CD4-positive, alpha-beta T cell (primary cell): ENCODE results near the gene IFT74. TPM values are rescaled to one million over a fixed set of nuclear protein-coding genes. Genes with fewer than 3 reads are reported as not detected.

ENCODE experiments used
- ATAC-seq: fragments of 200-7000 bp; cut with Tn5 transposase; one replicate; pipeline ENCODE4 v1.10.0; 2022; ENCODE audit warnings: mild to moderate bottlenecking; ENCODE audit not compliant: poor library complexity
- CTCF ChIA-PET: fragments of 350-600 bp; sonication (Branson Sonifier 250); formaldehyde crosslinking; loops from one replicate; lab custom pipeline; 2021; ENCODE audit warnings: antibody characterized with exemption, inconsistent platforms; lab: Charles Lee
- POLR2A ChIA-PET: fragments of 350-600 bp; sonication (Branson Sonifier 250); formaldehyde crosslinking; loops from one replicate; lab custom pipeline; 2021; ENCODE audit warnings: antibody characterized with exemption, inconsistent platforms; lab: Charles Lee
- DNase-seq, 14 experiments: peaks; one replicate each; pipeline ENCODE4 v3.0.0-alpha.2; 2013 to 2020; ENCODE audit warnings: mixed read lengths in 2 of 14
- H3K27ac ChIP-seq, 2 donors: one replicate each; pipeline versions ENCODE4 v1.5.1 to v1.7.0; 2013; ENCODE audit warnings: low read length in 2 of 2, low read depth in 1 of 2, mild to moderate bottlenecking in 1 of 2
- H3K27me3 ChIP-seq, 2 experiments: 1 replicate in 1 of 2; 2 replicates in 1 of 2; pipeline versions ENCODE4 v1.6.1 to v1.7.0; 2013; ENCODE audit warnings: low read length in 2 of 2, control low read depth in 1 of 2, mild to moderate bottlenecking in 1 of 2, moderate library complexity in 1 of 2; ENCODE audit not compliant: insufficient read depth in 2 of 2, control insufficient read depth in 1 of 2
- H3K36me3 ChIP-seq: one replicate; pipeline ENCODE4 v1.6.1; 2013; ENCODE audit warnings: low read length, control low read depth; ENCODE audit not compliant: insufficient read depth
- H3K4me1 ChIP-seq: one replicate; pipeline ENCODE4 v1.6.1; 2013; ENCODE audit warnings: low read length, control low read depth; ENCODE audit not compliant: insufficient read depth
- H3K4me3 ChIP-seq: one replicate; pipeline ENCODE4 v1.5.1; 2013; ENCODE audit warnings: mild to moderate bottlenecking, low read length, moderate library complexity
- H3K9me3 ChIP-seq, 2 experiments: 1 replicate in 1 of 2; 2 replicates in 1 of 2; pipeline versions ENCODE4 v1.6.1 to v1.7.0; 2013; ENCODE audit warnings: low read length in 2 of 2, mild to moderate bottlenecking in 2 of 2, control low read depth in 1 of 2, moderate library complexity in 1 of 2; ENCODE audit not compliant: control insufficient read depth in 1 of 2, insufficient read depth in 1 of 2
- H3K27ac Mint-ChIP-seq: one replicate; pipeline ENCODE4 v1.8.0; 2020; ENCODE audit warnings: mixed read lengths
- H3K27me3 Mint-ChIP-seq: one replicate; pipeline ENCODE4 v1.8.0; 2021; ENCODE audit warnings: mixed read lengths
- H3K36me3 Mint-ChIP-seq: one replicate; pipeline ENCODE4 v1.8.0; 2021; ENCODE audit warnings: low read depth, mixed read lengths
- H3K4me1 Mint-ChIP-seq: one replicate; pipeline ENCODE4 v1.8.0; 2021; ENCODE audit warnings: low read depth, mixed read lengths
- H3K4me3 Mint-ChIP-seq: one replicate; pipeline ENCODE4 v1.8.0; 2020; ENCODE audit warnings: mild to moderate bottlenecking, mixed read lengths
- H3K9me3 Mint-ChIP-seq: one replicate; pipeline ENCODE4 v1.8.0; 2020; ENCODE audit warnings: mixed read lengths
- CTCF ChIP-seq: fragments of 200-600 bp; IDR thresholded peaks from one replicate; pipeline ENCODE4 v1.8.0; 2022; ENCODE audit warnings: antibody characterized with exemption, mild to moderate bottlenecking
- intact Hi-C, 2 experiments: fragments of 100-400 bp; cut with DNase I in 1 of 2; cut with micrococcal nuclease in 1 of 2; formaldehyde crosslinking; loops; one replicate each; pipeline versions ENCODE4 v1.15.1 to v1.9.0; 2023 to 2025; cut with DNase I, micrococcal nuclease
- total RNA-seq, 174 experiments: library from RNA in 2 of 174; stranded (reverse) in 2 of 174; gene quantifications; one replicate each; pipeline ENCODE4 v1.2.3 and lab custom pipeline; 2021 to 2026

Gene IFT74
- total RNA-seq, 2 experiments from 2014 or later: 7.3 to 7.7 TPM

- H3K27me3 ChIP-seq: no peaks in the 10 kb centered on the region
- Mint-ChIP-seq H3K9me3 (no peaks in the 10 kb centered on the region), H3K27ac (peak overlapping the region; percentile 100), H3K4me1 (peaks cover 47% of the 10 kb centered on the region), H3K36me3 (peaks cover 22% of the 10 kb centered on the region), H3K4me3 (peak overlapping the region; percentile 99), H3K27me3 (peaks cover 3% of the 10 kb centered on the region)
- CTCF ChIA-PET: interaction anchor here (1.3 to 3.8 kb wide), 2 partner anchors 8 to 55 kb away, joined by 8 to 18 read pairs; partner anchors contain the start of genes CAAP1 and IFT74
- intact Hi-C loops: loop anchor here (1.0 kb wide), 2 partner anchors 9 to 55 kb away; partner anchors contain the start of genes IFT74 (in 2 of the 2) and CAAP1 (in 1 of the 2)
- H3K9me3 ChIP-seq: no peaks in the 10 kb centered on the region
- H3K36me3 ChIP-seq: no peaks in the 10 kb centered on the region
- peaks cover 24% of the 10 kb centered on the region for H3K4me1 ChIP-seq
- ATAC-seq: no peak
- peak overlapping the region; percentile 97 to 99 for H3K27ac ChIP-seq
- peak in 1 of 14 experiments; percentile 21 for DNase-seq
- POLR2A ChIA-PET: interaction anchor here (1.0 to 2.6 kb wide), 4 partner anchors 8 to 108 kb away, joined by 3 to 49 read pairs (median 22); partner anchors contain the start of genes CAAP1 and IFT74
- peak overlapping the region; percentile 94 for H3K4me3 ChIP-seq
- no peak for TF ChIP-seq CTCF
Observed at GRCh38 chr9:26947736-26948135, 8.5 kb upstream of the IFT74 start.

GRCh38 chr9:26949637-26950069 is 6.6 kb upstream of the IFT74 start:
- CTCF ChIA-PET: no interaction called here
- Mint-ChIP-seq H3K27me3 (peaks cover 3% of the 10 kb centered on the region), H3K36me3 (peaks cover 22% of the 10 kb centered on the region), H3K4me3 (no peak overlapping the region), H3K9me3 (no peaks in the 10 kb centered on the region), H3K27ac (no peak overlapping the region), H3K4me1 (peaks cover 38% of the 10 kb centered on the region)
- no peak for ATAC-seq
- Histone ChIP-seq H3K4me3 (no peak overlapping the region), H3K27me3 (no peaks in the 10 kb centered on the region), H3K9me3 (no peaks in the 10 kb centered on the region), H3K4me1 (peaks cover 15% of the 10 kb centered on the region), H3K36me3 (no peaks in the 10 kb centered on the region), H3K27ac (no peak overlapping the region)
- intact Hi-C loops: loop anchor here in 1 of 2 experiments (10.0 kb wide), 1 partner anchor 625 kb away; the partner anchor contains the start of gene C9orf72
- TF ChIP-seq CTCF: no peak
- POLR2A ChIA-PET: no interaction called here
- no peak for DNase-seq

GRCh38 chr9:26950521-26950920 is 5.7 kb upstream of the IFT74 start:
- no peak overlapping the region for H3K4me3 Mint-ChIP-seq
- Histone ChIP-seq H3K36me3 (no peaks in the 10 kb centered on the region), H3K27ac (no peak overlapping the region), H3K4me3 (no peak overlapping the region), H3K4me1 (peaks cover 16% of the 10 kb centered on the region), H3K9me3 (no peaks in the 10 kb centered on the region), H3K27me3 (no peaks in the 10 kb centered on the region)
- intact Hi-C loops: loop anchor here in 1 of 2 experiments (10.0 kb wide), 1 partner anchor 624 kb away; the partner anchor contains the start of gene C9orf72
- H3K27me3 Mint-ChIP-seq: peaks cover 3% of the 10 kb centered on the region
- ATAC-seq (no peak), DNase-seq (no peak)
- ChIA-PET POLR2A (no interaction called here), CTCF (no interaction called here)
- no peak for TF ChIP-seq CTCF
- H3K27ac Mint-ChIP-seq: no peak overlapping the region
- no peaks in the 10 kb centered on the region for H3K9me3 Mint-ChIP-seq
- peaks cover 22% of the 10 kb centered on the region for H3K36me3 Mint-ChIP-seq
- peaks cover 38% of the 10 kb centered on the region for H3K4me1 Mint-ChIP-seq
